Pancreas (tissue), 10 donors: ENCODE data around the gene PREP. TPM values are rescaled to one million over a fixed set of nuclear protein-coding genes. Genes with fewer than 3 reads are reported as not detected.

Source experiments
- ATAC-seq, 4 donors: fragments of 200-7000 bp; cut with Tn5 transposase; one replicate each; pipeline versions ENCODE4 v1.8.0 to v1.9.1; 2020; ENCODE audit warnings: mild to moderate bottlenecking in 4 of 4, moderate library complexity in 4 of 4
- DNase-seq, 6 donors: peaks; one replicate each; pipeline ENCODE4 v3.0.0-alpha.2; 2020
- FAIRE-seq: peaks from 2 replicates; lab custom pipeline; 2012; peaks lifted over from hg19 to GRCh38; lab: Jason Lieb, UNC
- H3K27ac ChIP-seq, 4 donors: fragments of 200-600 bp; sonication (generic); 1 replicate in 3 of 4; 2 replicates in 1 of 4; pipeline versions ENCODE4 v1.5.0 to v1.8.0; 2020
- H3K27me3 ChIP-seq, 4 donors: fragments of 200-600 bp; one replicate each; pipeline ENCODE4 v1.8.0; 2021
- H3K36me3 ChIP-seq, 3 donors: fragments of 200-600 bp; sonication (generic) in 1 of 3; one replicate each; pipeline versions ENCODE4 v1.5.0 to v1.8.0; 2020 to 2021
- H3K4me1 ChIP-seq, 3 donors: fragments of 200-600 bp; one replicate each; pipeline ENCODE4 v1.8.0; 2021
- H3K4me3 ChIP-seq, 4 donors: fragments of 200-600 bp; sonication (generic) in 2 of 4; one replicate each; pipeline versions ENCODE4 v1.5.0 to v1.8.0; 2020 to 2021
- H3K9me3 ChIP-seq, 4 donors: fragments of 200-600 bp; one replicate each; pipeline ENCODE4 v1.8.0; 2021
- WGBS, 2 donors: extraction: QIAGEN DNeasy Blood & Tissue Kit; methylation state at CpG; one replicate each; pipeline ENCODE4 v1.1.7; 2013; 5-methylcytosine and 5-hydroxymethylcytosine counted together
- intact Hi-C, 3 donors: fragments of 100-400 bp; cut with DNase I; formaldehyde crosslinking; loops; one replicate each; pipeline versions ENCODE4 v1.11.1 to v1.14.2; 2022
- polyA plus RNA-seq, 2 donors: library from polyadenylated mRNA; stranded (reverse); fragments of 200-250 nt; gene quantifications; one replicate each; pipeline ENCODE4 v1.2.3, GENCODE V29; 2013
- total RNA-seq, 6 donors: library from RNA; stranded (reverse); fragmentation: NEBNext Ultra II Directional in 4 of 6; extraction: Animal tissue kit (Norgen Biotek cat#: 25700) in 4 of 6; gene quantifications; one replicate each; pipeline versions ENCODE4 v1.2.1 to v1.2.4, GENCODE V29; 2021 to 2023
- TF ChIP-seq, protein P1 (sequence below), 4 donors: fragments of 200-600 bp; sonication (generic) in 3 of 4; IDR thresholded peaks; one replicate each; pipeline versions ENCODE4 v1.5.0 to v1.8.0; 2021; ENCODE audit warnings: antibody characterized with exemption in 4 of 4
- donor health status: healthy with polysubstance abuse.
- donor health status: DM: no; HTN: no; CAD: no; lungs with moderate emphysema.
- donor health status: DM: no; HTN: no; CAD: no.
- donor health status: control.
- donor health status: control.
- donor health status: Bipolar disorder and iron deficiency.
- donor health status: DM: yes; HTN: yes; CAD: no.
- donor health status: DM: no; HTN: no; CAD: no.
- donor health status: DM: no; HTN: no; CAD: no.
- donor health status: DM: yes; HTN: yes; CAD: no.

The PREP gene
- total and polyA plus RNA-seq, 8 donors, result 7.6 to 16.5 (median 11.5) TPM

DNA sequence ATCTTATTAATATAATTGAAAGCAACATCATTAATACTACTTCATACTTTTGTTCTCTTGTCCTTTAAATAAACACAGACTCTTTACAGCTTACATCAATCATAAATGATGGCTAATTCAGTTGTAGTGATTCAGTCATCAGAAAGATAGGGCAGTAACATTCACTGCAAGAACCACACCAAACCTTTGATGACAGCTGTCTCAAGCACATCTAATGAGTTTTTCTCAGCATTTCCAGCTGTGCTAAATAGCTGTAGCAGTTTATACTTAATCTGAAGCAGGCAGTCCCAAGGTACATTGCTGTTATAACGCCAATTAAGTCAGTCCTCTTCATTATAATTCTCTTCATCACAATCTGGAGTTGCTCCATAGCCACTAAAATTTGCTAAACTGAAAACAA lies 45.7 kb downstream of the PREP start:
- TF ChIP-seq, protein P1, sequence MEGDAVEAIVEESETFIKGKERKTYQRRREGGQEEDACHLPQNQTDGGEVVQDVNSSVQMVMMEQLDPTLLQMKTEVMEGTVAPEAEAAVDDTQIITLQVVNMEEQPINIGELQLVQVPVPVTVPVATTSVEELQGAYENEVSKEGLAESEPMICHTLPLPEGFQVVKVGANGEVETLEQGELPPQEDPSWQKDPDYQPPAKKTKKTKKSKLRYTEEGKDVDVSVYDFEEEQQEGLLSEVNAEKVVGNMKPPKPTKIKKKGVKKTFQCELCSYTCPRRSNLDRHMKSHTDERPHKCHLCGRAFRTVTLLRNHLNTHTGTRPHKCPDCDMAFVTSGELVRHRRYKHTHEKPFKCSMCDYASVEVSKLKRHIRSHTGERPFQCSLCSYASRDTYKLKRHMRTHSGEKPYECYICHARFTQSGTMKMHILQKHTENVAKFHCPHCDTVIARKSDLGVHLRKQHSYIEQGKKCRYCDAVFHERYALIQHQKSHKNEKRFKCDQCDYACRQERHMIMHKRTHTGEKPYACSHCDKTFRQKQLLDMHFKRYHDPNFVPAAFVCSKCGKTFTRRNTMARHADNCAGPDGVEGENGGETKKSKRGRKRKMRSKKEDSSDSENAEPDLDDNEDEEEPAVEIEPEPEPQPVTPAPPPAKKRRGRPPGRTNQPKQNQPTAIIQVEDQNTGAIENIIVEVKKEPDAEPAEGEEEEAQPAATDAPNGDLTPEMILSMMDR (IDR thresholded peaks at IDR 0.05), result no peak
- no peak overlapping the region for H3K27ac ChIP-seq
- H3K9me3 ChIP-seq, result no peaks in the 10 kb centered on the region
- intact Hi-C loops, result no loop called here
- H3K4me3 ChIP-seq, result no peak overlapping the region
- no peak for FAIRE-seq
- no peak for ATAC-seq
- H3K4me1 ChIP-seq, result no peaks in the 10 kb centered on the region
- peaks cover 0 to 13% (median 0%) of the 10 kb centered on the region in 3 donors for H3K36me3 ChIP-seq
- no peak for DNase-seq
- WGBS, 2 donors, result 99 to 100% methylated on average over 1 of the region's 1 CpG
- H3K27me3 ChIP-seq, result no peaks in the 10 kb centered on the region

DNA sequence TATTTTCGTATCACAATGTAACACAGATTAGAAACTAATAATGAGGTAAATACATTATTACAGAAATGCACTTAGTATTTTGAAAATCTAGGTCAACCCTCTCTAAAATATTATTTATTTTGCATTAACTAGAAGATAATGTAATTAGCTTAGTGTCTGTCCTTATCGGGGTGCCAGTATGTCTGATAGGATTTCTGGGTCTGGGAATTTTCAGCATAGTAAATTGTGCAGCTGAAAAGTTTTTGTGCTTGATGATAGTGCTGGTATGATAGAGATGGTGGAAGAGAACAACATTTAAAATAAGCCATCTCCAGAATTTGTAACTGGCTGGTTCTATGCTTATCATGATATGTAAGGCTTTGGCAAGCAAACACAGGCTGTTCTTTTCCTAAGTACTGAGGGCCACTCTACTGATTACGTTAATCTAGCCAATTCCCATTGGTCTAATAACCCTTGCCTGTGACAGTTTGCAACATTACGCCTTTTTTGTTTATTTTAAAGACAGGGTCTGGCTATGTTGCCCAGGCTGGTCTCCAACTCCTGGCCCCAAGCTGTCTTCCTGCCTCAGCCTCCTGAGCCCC lies 50.8 kb downstream of the PREP start:
- Histone ChIP-seq H3K27ac (no peak overlapping the region), H3K4me3 (no peak overlapping the region), H3K9me3 (no peaks in the 10 kb centered on the region), H3K4me1 (no peaks in the 10 kb centered on the region), H3K27me3 (no peaks in the 10 kb centered on the region), H3K36me3 (peaks cover 0 to 18% (median 2%) of the 10 kb centered on the region in 3 donors)
- ATAC-seq (no peak), FAIRE-seq (no peak), DNase-seq (no peak)
- 92 to 93% methylated on average over 4 of the region's 4 CpGs for WGBS, 2 donors
- intact Hi-C loops, result no loop called here
- TF ChIP-seq, protein P1 (IDR thresholded peaks at IDR 0.05), result no peak

DNA sequence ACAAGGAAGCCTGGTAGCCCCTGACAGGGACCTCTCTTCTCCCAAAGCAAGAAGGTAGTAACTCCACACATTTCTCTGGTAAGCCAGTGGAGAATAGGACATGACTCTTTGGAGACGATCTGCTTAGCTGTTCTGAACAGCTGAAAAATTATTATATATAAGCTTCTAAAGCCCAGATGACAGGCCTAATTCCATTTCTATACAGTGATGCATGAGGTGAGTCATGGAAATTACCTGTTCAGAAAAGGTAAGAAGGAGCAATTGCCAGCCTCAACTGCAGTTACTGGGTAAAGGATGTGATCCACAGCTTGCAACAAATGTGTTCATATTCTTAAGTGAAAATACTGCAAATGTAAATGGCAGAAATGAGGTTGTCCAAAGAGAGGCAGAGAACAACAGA lies 54.0 kb downstream of the PREP start:
- Histone ChIP-seq H3K9me3 (no peaks in the 10 kb centered on the region), H3K27ac (no peak overlapping the region), H3K4me3 (no peak overlapping the region), H3K27me3 (no peaks in the 10 kb centered on the region), H3K36me3 (peaks cover 0 to 18% (median 2%) of the 10 kb centered on the region in 3 donors), H3K4me1 (no peaks in the 10 kb centered on the region)
- FAIRE-seq, result no peak
- WGBS, 2 donors, result 88 to 97% methylated on average over 1 of the region's 1 CpG
- ATAC-seq, result no peak
- intact Hi-C loops, result no loop called here
- TF ChIP-seq, protein P1 (IDR thresholded peaks at IDR 0.05), result no peak
- DNase-seq, result no peak

DNA sequence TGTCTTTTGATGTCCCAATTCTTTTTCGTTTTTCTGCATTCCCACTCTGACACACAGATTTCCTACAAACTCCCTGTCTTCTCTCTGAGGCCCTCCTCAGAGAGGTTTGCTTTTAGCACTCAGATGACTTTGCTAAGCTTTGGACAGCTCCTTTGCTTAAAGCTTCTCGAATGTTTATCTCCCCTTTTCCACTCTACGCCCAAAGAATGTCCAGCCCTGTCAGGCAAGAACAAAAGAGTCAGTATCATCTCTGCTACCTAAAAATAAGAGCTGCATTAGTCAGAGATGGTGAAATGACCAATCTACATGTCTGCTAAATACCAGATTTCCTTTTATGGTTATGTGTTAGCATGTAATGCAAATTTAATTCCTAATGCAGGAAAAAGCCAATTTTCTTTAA lies 56.8 kb downstream of the PREP start:
- Histone ChIP-seq H3K27ac (no peak overlapping the region), H3K9me3 (no peaks in the 10 kb centered on the region), H3K4me1 (no peaks in the 10 kb centered on the region), H3K4me3 (no peak overlapping the region), H3K36me3 (peaks cover 0 to 3% (median 1%) of the 10 kb centered on the region in 3 donors), H3K27me3 (no peaks in the 10 kb centered on the region)
- intact Hi-C loops, result no loop called here
- DNase-seq, result no peak
- ATAC-seq, result no peak
- TF ChIP-seq, protein P1 (IDR thresholded peaks at IDR 0.05), result no peak
- 69 to 70% methylated on average over 3 of the region's 3 CpGs for WGBS, 2 donors
- no peak for FAIRE-seq

DNA sequence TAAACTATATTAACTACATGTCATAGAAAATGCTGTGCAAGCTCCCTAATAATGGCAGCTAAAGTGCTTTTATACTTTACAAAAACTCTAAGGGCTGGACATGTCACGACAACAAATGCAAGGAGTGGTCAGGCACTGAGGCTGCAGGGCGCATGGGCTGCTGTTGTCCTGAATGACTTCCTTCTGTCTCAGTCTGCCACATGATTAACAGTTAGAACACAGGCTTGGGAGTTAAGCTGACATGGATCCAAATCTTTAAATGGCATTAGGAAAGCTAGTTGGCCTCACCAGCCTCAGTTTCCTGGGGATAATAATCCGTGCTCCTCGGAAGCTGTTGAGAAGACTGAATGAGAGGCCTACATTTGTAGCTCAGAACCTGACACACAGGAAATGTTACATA lies 57.4 kb downstream of the PREP start:
- ATAC-seq, result no peak
- H3K9me3 ChIP-seq, result no peaks in the 10 kb centered on the region
- no peak overlapping the region for H3K27ac ChIP-seq
- intact Hi-C loops, result no loop called here
- no peaks in the 10 kb centered on the region for H3K36me3 ChIP-seq
- TF ChIP-seq, protein P1 (IDR thresholded peaks at IDR 0.05), result no peak
- H3K27me3 ChIP-seq, result no peaks in the 10 kb centered on the region
- no peak overlapping the region for H3K4me3 ChIP-seq
- FAIRE-seq, result no peak
- no peaks in the 10 kb centered on the region for H3K4me1 ChIP-seq
- DNase-seq, result no peak
- 85 to 86% methylated on average over 4 of the region's 4 CpGs for WGBS, 2 donors
